ENCODE measurements around the gene FBXO31.

Gene FBXO31

DNA sequence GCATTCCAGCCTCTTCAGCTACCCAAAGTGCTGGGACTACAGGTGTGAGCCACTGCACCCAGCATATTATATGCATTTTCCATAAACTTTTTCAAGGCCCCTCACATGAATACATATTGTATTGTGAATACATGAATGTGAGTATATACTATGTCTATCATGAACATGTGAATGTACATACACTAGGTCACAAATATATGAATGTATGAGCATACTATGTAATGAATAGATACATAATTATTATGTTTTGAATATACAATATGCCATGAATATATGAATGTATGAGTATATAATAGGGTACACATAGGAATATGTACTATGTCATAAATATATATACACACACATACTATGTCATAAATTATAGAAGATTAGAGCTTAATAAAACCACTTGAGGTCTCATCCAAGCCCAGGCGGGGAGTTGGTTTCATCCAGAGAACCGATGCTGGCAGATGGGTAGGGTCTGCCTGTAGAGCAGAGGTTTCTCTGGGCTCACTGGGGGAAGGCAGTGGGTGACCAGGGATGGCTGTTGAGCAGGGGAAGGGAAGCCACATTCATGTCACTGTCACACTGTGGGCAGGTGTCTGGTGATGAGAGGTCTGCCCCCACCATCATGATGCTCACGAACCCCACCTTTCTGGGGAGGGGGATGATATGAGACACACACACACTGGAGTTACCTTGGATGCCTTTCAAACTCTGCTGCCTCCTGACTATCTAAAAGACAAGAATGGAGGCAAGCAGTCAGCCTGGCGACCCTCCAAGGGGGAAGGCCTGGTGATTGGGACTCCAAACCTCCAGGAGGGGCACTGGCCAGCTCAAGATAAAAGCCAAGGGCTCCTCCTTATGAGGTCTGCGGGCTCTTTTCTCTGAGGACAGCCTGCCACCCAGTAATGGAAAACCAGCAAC lies 73.7 kb downstream of the FBXO31 start:
- no peak for DNase-seq

DNA sequence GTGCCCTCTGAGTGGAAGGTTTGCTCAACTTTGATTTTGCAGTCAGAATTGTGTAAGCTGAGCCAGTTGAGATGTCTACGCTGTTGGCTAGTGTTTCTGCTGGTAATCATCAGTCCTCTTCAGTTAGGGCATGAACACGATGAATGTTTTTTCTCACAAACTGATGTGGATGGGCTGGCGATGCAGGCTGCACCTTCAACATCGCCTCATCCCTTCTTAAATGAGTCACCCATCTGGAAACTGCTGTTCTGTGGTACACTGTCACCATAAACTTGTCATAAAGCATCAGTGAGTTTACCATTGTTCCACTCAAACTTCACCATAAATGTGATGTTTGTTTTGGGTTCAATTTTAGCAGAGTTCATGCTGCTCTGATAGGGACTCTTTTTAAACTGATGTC lies 74.8 kb downstream of the FBXO31 start:
- DNase-seq: no peak

GRCh38 chr16:87306516-87306915 lies 77.1 kb downstream of the FBXO31 start:
- DNase-seq: no peak

DNA sequence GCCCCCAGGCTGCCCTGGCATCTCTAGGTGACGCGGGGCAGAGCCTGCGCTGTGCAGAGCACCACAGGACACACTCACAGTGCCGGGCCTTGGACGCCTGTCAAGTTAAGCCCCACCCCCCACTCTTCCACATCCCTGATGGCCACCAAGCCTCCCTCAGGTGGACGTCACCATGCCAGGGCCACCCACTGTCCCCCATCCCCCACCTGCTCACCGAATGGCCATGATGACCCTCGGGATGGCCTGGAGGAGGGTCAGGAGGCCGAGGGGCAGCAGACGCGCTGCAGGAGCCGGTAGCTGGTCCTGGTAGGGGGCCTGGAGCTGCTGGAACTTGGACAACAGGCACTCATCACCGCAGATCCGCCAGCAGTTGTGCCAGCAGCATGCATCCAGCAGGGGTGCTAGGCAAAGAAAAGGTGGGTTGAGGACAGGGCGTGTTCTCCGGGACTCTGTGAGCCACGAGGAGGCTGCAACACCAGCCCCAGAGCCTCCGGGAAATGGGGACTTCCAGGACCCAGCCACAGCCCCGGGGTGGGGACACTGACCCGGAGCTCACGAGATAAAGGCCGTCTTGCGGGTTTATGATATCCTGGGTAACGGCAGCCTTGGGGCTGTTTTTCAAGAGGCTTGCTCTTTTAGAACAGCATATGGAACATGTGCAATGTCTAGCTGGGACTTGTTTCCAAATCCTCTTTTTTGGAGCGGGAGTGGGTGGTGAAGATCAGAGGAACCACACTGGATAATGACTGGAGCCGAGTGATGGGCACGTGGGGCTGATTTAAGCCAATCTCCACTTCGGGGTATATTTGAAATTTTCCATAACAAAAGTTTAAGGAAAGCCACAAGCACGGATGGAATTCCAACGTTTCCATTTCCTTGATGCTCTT lies 77.8 kb downstream of the FBXO31 start:
- DNase-seq: peak in 1 of 14 donors; percentile 32

- no peak for DNase-seq
Observed at GRCh38 chr16:87304951-87305350, 78.6 kb downstream of the FBXO31 start.

GRCh38 chr16:87303962-87304521 lies 79.5 kb downstream of the FBXO31 start:
- DNase-seq: no peak

- no peak for DNase-seq
Observed at GRCh38 chr16:87303431-87303930, 80.1 kb downstream of the FBXO31 start.

DNA sequence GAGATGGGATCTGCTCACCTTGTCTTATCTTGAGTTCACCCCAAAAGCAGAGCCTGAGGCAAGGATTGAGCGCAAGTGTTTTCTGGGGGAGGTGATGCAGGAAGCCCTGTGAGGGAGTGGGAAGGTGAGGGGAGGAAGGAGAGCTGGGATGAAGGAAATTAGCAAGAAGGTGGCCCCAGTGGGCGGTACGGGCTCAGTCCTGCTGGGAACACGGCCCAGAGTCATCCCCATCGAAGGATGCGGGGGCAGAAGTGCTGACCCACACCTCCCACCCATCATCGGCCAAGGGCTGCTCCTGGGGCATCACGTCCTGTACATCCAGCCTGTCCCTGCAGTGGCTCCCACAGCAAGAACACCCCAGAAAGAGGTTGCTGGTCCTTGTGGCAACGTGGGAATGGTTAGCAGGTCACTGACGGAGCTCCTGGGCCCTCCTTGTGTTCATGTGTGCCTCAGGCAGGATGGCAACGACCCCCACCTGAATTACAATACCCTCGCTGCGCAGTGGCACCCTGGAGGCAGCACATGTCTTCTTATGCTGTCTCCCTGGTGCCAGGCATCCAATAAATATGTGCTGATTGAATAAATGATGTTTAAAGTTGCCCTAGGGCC lies 84.6 kb downstream of the FBXO31 start:
- no peak for DNase-seq

GRCh38 chr16:87297918-87298631 lies 85.5 kb downstream of the FBXO31 start:
- DNase-seq: peak in 1 of 14 donors; percentile 2

- no peak for DNase-seq
Observed at GRCh38 chr16:87297407-87297806, 86.2 kb downstream of the FBXO31 start.

DNA sequence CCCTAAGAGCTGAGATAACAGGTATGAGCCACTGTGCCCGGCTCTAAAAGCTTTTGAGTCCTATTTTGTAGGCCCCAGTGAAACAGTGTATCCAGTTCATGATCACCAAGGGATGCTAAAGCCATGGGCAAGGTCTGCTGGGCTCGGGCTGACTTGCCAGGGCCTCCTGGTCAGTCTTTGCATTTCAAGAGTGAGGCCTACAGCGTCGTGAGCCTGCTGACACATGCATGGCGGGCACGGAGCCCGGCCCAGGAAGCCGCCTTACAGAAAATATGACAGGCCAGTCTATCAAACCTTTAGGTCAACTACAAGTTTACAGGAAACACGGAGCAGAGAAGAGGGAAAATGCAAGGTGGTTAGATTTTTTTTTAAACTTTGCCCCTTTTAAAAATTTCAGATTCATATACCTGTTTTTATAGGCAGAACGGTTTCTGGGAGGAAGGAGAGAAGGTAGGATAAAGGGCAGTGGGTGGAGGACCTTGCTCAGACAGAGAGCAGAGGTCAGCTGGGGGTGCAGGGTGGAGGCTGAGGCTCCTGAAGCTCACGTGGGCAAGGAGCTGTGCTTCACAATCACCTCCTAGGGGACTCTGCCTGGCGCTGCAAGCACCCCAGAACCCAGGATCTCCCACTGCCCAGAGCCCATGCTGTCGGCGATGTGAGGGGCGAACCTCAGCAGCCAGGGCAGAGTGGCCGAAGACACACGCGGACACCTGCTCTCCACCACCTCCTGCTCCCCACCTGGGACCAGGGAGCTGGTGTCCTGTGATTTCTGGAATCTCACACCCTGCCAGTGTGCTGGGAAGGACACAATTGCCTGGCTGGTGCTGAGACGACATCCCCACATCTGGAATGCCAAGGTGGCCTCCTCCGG lies 87.7 kb downstream of the FBXO31 start:
- no peak for DNase-seq

DNA sequence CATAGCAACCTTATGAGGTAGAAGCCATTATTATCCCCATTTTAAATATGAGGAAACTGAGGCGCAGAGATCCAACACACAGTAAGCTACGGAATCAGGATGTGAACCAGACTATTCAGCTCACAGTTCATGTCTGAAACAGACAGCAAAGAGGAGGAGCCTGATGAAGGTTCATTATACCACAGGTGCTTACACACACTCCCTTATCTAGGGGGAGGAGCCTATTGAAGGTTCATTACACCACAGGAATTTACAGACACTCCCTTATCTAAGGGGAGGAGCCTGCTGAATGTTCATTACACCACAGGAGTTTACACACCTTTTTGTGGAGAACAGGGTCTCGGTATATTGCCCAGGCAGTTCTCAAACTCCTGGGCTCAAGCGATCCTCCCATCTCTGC lies 88.3 kb downstream of the FBXO31 start:
- no peak for DNase-seq

GRCh38 chr16:87293990-87294389 lies 89.6 kb downstream of the FBXO31 start:
- DNase-seq: no peak

- no peak for DNase-seq
Observed at GRCh38 chr16:87291944-87292343, 91.6 kb downstream of the FBXO31 start.

- DNase-seq: no peak
Observed at GRCh38 chr16:87288753-87289362, 94.7 kb downstream of the FBXO31 start.

GRCh38 chr16:87286839-87287626 lies 96.5 kb downstream of the FBXO31 start:
- no peak for DNase-seq

DNA sequence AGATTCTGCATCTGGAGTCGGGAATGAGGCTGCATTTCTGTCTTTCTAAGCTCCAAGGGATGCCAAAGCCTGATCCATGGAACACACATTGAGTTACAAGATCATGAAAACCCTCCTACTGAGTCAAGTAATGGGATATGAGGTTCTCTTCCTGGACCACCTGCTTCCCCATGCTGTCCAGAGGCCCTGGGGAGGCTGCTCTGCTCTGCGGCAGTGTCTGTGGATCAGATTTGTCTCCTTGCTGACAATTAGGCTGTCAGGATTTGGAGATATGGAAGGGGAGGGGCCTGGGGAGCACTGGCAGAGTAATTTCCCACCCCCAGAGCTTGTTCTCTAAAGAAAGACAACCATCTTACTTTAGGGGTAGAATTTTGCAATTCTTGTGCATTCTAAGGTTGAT lies 99.4 kb downstream of the FBXO31 start:
- no peak for DNase-seq

- DNase-seq: no peak
Observed at GRCh38 chr16:87279094-87279658, 104.4 kb downstream of the FBXO31 start.
